A549 (cell line): Measurements from ENCODE around the gene NUP210. TPM values are rescaled to one million over a fixed set of nuclear protein-coding genes. Genes with fewer than 3 reads are reported as not detected.

Source experiments
- ATAC-seq, 2 experiments: fragments of 200-7000 bp in 1 of 2; fragments of >200 bp in 1 of 2; cut with Nextera tagmentation in 1 of 2; cut with Tn5 transposase in 1 of 2; 3 replicates each; pipeline versions ENCODE4 v1.8.0 to v1.9.1; 2018 to 2020; ENCODE audit warnings: mild to moderate bottlenecking in 1 of 2, moderate library complexity in 1 of 2
- CTCF ChIA-PET: fragments of 300-600 bp; sonication (Branson Sonifier 250); formaldehyde crosslinking; extraction: SDS; loops from one replicate; lab custom pipeline; 2021; ENCODE audit warnings: antibody characterized with exemption, inconsistent platforms; lab: Yijun Ruan, JAX
- POLR2A ChIA-PET: fragments of 350-600 bp; formaldehyde crosslinking; extraction: SDS; loops from one replicate; lab custom pipeline; 2021; ENCODE audit warnings: antibody characterized with exemption, inconsistent platforms; lab: Yijun Ruan, JAX
- DNase-seq, 2 experiments: peaks; one replicate each; pipeline versions ENCODE4 v3.0.0 to v3.0.0-alpha.2; 2011 to 2016; ENCODE audit warnings: low read depth in 1 of 2, low spot score in 1 of 2
- FAIRE-seq: peaks from 2 replicates; lab custom pipeline; 2011; peaks lifted over from hg19 to GRCh38; lab: Jason Lieb, UNC
- H3K27ac ChIP-seq, 2 experiments: fragments of >200 bp; sonication (Bioruptor Twin); formaldehyde crosslinking; 3 replicates each; pipeline ENCODE4 v1.5.1; 2016 to 2017
- H3K4me1 ChIP-seq: fragments of >200 bp; sonication (Bioruptor Twin); formaldehyde crosslinking; 3 replicates; pipeline ENCODE4 v1.6.1; 2016
- H3K4me2 ChIP-seq: fragments of >200 bp; sonication (Bioruptor Twin); formaldehyde crosslinking; 3 replicates; pipeline ENCODE4 v1.6.1; 2016
- H3K4me3 ChIP-seq: fragments of >200 bp; sonication (Bioruptor Twin); formaldehyde crosslinking; 3 replicates; pipeline ENCODE4 v1.5.1; 2016
- H3K9me3 ChIP-seq: fragments of >200 bp; sonication (Bioruptor Twin); formaldehyde crosslinking; 3 replicates; pipeline ENCODE4 v1.6.1; 2016
- ESRRA ChIP-seq: fragments of 150-350 bp; IDR thresholded peaks from 2 replicates; pipeline ENCODE4 v1.6.1; 2014; ENCODE audit warnings: mild to moderate bottlenecking, low read length, borderline replicate concordance
- FOSL2 ChIP-seq, 2 experiments: fragments of 450-650 bp in 1 of 2; fragments of >200 bp in 1 of 2; sonication (Bioruptor Twin) in 1 of 2; formaldehyde crosslinking; IDR thresholded peaks; 2 replicates each; pipeline versions ENCODE4 v1.5.0 to v1.6.1; 2016 to 2020; ENCODE audit warnings: mild to moderate bottlenecking in 1 of 2, moderate library complexity in 1 of 2
- FOXS1 ChIP-seq: fragments of 250-450 bp; sonication (Bioruptor Pico); IDR thresholded peaks from 2 replicates; pipeline ENCODE4 v1.5.0; 2020; ENCODE audit warnings: mild to moderate bottlenecking, moderate library complexity
- GATA3 ChIP-seq: IDR thresholded peaks from 2 replicates; pipeline ENCODE4 v1.6.1; 2012; ENCODE audit warnings: borderline replicate concordance
- HES2 ChIP-seq: fragments of >200 bp; sonication (Bioruptor Twin); formaldehyde crosslinking; IDR thresholded peaks from 2 replicates; pipeline ENCODE4 v1.6.1; 2016
- HMGXB4 ChIP-seq: fragments of 250-450 bp; sonication (Bioruptor Pico); IDR thresholded peaks from 2 replicates; pipeline ENCODE4 v1.5.0; 2021; ENCODE audit warnings: mild to moderate bottlenecking, moderate library complexity, borderline replicate concordance
- NFE2L2 ChIP-seq: fragments of 150-350 bp; conservative IDR thresholded peaks from 2 replicates; pipeline ENCODE4 v1.6.1; 2014; ENCODE audit warnings: low read length
- PBX3 ChIP-seq: IDR thresholded peaks from 2 replicates; pipeline ENCODE4 v1.6.1; 2012
- POLR2A ChIP-seq: IDR thresholded peaks from 2 replicates; pipeline ENCODE4 v1.6.1; 2012; ENCODE audit warnings: mild to moderate bottlenecking, low read length
- RAD21 ChIP-seq, 2 experiments: fragments of >200 bp in 1 of 2; sonication (Bioruptor Twin) in 1 of 2; formaldehyde crosslinking in 1 of 2; IDR thresholded peaks in 1 of 2; conservative IDR thresholded peaks in 1 of 2; 2 replicates in 1 of 2; 3 replicates in 1 of 2; pipeline ENCODE4 v1.6.1; 2012 to 2018; ENCODE audit warnings: inconsistent platforms in 1 of 2
- RNF2 ChIP-seq: fragments of 200-600 bp; sonication (generic); IDR thresholded peaks from 2 replicates; pipeline ENCODE4 v1.6.1; 2016; ENCODE audit warnings: low read depth, mild to moderate bottlenecking, antibody characterized with exemption, moderate library complexity, borderline replicate concordance
- SMC3 ChIP-seq: fragments of >200 bp; sonication (Bioruptor Twin); formaldehyde crosslinking; IDR thresholded peaks from 3 replicates; pipeline ENCODE4 v1.6.1; 2018; ENCODE audit warnings: inconsistent platforms
- SREBF2 ChIP-seq: fragments of 450-650 bp; IDR thresholded peaks from 2 replicates; pipeline ENCODE4 v1.6.1; 2014; ENCODE audit warnings: mild to moderate bottlenecking, moderate library complexity
- USF2 ChIP-seq: fragments of 450-650 bp; IDR thresholded peaks from 2 replicates; pipeline ENCODE4 v1.6.1; 2014; ENCODE audit warnings: antibody characterized with exemption
- ZC3H11A ChIP-seq: fragments of 450-650 bp; IDR thresholded peaks from 2 replicates; pipeline ENCODE4 v1.6.1; 2014; ENCODE audit warnings: antibody characterized with exemption, mild to moderate bottlenecking
- ZNF302 ChIP-seq: fragments of 250-450 bp; sonication (Bioruptor Pico); IDR thresholded peaks from 2 replicates; pipeline ENCODE4 v1.9.0; 2021; ENCODE audit warnings: inconsistent platforms, mild to moderate bottlenecking, moderate library complexity
- WGBS: methylation state at CpG from one replicate; pipeline ENCODE4 v1.1.6; 2017; ENCODE audit errors: missing lambda C conversion rate; 5-methylcytosine and 5-hydroxymethylcytosine counted together
- polyA plus RNA-seq, 4 experiments: library from polyadenylated mRNA; depleted of rRNA in 3 of 4; stranded (reverse); fragments of >200 nt; fragmentation: RNase III in 1 of 4; extraction: RNeasy Plus Mini Kit Qiagen cat#74134 plus additional on column Dnase treatment in 1 of 4; gene quantifications; 2 replicates in 3 of 4; 3 replicates in 1 of 4; pipeline ENCODE4 v1.2.3, GENCODE V29; 2011 to 2017

Gene NUP210
- polyA plus RNA-seq, 2 of the 4 experiments (the other 2 are of a cell fraction): 25.7 to 28.1 TPM

GRCh38 chr3:13407475-13407874 is 12.6 kb downstream of the NUP210 start:
- FAIRE-seq (no peak), DNase-seq (no peak), ATAC-seq (no peak)
- CTCF ChIA-PET: interaction anchor here (1.1 to 3.9 kb wide), 3 partner anchors 9 to 16 kb away, joined by 3 to 17 read pairs (median 3); no protein-coding TSS in a partner anchor
- POLR2A ChIA-PET: no interaction called here
- Histone ChIP-seq H3K4me2 (no peak overlapping the region), H3K27ac (no peak overlapping the region), H3K4me1 (no peaks in the 10 kb centered on the region), H3K4me3 (no peak overlapping the region), H3K9me3 (peaks cover 15% of the 10 kb centered on the region)
- TF ChIP-seq GATA3 (no peak), USF2 (no peak), SREBF2 (no peak), NFE2L2 (no peak), RAD21 (conservative IDR thresholded peaks at IDR 0.05 in 1 of 2, IDR thresholded peaks at IDR 0.05 in 1 of 2) (no peak), ESRRA (no peak), HES2 (no peak), FOXS1 (CRISPR knock-in tag) (no peak)
- whole genome bisulfite sequencing: 88% methylated on average over 1 of the region's 1 CpG

- Histone ChIP-seq H3K4me3 (no peak overlapping the region), H3K9me3 (peaks cover 15% of the 10 kb centered on the region), H3K27ac (no peak overlapping the region), H3K4me1 (no peaks in the 10 kb centered on the region), H3K4me2 (no peak overlapping the region)
- peak; percentile 33 to 35; a peak in 2 of 6 replicates for ATAC-seq
- ChIA-PET POLR2A (no interaction called here), CTCF (interaction anchor here (1.0 to 3.9 kb wide), 7 partner anchors 11 to 314 kb away, joined by 3 to 17 read pairs (median 5); no protein-coding TSS in a partner anchor)
- TF ChIP-seq HMGXB4 (CRISPR knock-in tag) (no peak), POLR2A (no peak), ZC3H11A (no peak), FOSL2 (IDR thresholded peaks at IDR 0.05) (no peak), FOSL2 (CRISPR knock-in tag; IDR thresholded peaks at IDR 0.05) (no peak), PBX3 (no peak), SMC3 (no peak), RNF2 (no peak)
- WGBS: 71% methylated on average over 4 of the region's 5 CpGs
- no peak for DNase-seq
- no peak for FAIRE-seq
Observed at GRCh38 chr3:13406190-13406589, 13.9 kb downstream of the NUP210 start.

- no peak overlapping the region for H3K4me2 ChIP-seq
- TF ChIP-seq ESRRA (no peak), ZNF302 (no peak), RAD21 (conservative IDR thresholded peaks at IDR 0.05 in 1 of 2, IDR thresholded peaks at IDR 0.05 in 1 of 2) (no peak)
- ChIA-PET CTCF (interaction anchor here (1.0 to 3.9 kb wide), 7 partner anchors 11 to 313 kb away, joined by 3 to 17 read pairs (median 5); no protein-coding TSS in a partner anchor), POLR2A (no interaction called here)
- ATAC-seq: no peak
- no peak for DNase-seq
- no peak for FAIRE-seq
- no peak overlapping the region for H3K4me3 ChIP-seq
- H3K27ac ChIP-seq: no peak overlapping the region
- peaks cover 15% of the 10 kb centered on the region for H3K9me3 ChIP-seq
- H3K4me1 ChIP-seq: no peaks in the 10 kb centered on the region
- 95% methylated on average over 1 of the region's 1 CpG for WGBS
Observed at GRCh38 chr3:13405614-13406013, 14.5 kb downstream of the NUP210 start.
